ENCODE measurements around the gene CUEDC1. TPM values are rescaled to one million over a fixed set of nuclear protein-coding genes. Genes with fewer than 3 reads are reported as not detected.

Gene CUEDC1
- total and polyA plus RNA-seq, 9 of the 15 experiments (the other 6 are each of a cell fraction or from before 2014, with no cell fraction given), result 0.20 to 4.1 (median 1.6) TPM; not detected in 1

DNA sequence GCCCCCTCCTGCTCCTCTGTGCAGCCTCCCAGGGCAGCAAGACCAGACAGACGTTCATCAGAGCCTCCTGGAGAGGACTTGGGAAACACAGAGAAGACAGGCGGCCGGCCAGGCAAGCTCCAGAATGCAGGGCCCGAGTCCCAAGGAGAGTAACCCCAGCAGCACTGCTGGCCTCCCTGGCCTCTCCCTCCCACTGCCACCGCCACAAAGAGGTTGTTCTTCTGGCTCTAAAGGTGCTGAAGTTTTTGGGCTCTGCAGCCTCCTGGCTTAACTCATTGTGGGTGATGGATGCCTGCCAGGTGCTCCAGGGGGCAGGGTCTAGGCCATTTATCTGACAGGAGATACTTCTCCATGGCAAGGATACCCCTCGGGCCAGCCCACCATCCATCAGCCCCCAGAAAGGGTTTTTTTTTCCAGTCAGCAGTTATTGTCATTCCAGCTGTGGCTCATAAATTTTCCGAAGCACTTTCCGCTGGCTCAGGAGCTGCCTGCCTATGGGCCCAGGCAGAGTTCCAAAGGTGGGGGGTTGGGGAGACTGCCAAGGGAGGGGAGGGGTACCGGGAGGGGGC is 73.3 kb downstream of the CUEDC1 start (continued):
- TF ChIP-seq, protein P1, sequence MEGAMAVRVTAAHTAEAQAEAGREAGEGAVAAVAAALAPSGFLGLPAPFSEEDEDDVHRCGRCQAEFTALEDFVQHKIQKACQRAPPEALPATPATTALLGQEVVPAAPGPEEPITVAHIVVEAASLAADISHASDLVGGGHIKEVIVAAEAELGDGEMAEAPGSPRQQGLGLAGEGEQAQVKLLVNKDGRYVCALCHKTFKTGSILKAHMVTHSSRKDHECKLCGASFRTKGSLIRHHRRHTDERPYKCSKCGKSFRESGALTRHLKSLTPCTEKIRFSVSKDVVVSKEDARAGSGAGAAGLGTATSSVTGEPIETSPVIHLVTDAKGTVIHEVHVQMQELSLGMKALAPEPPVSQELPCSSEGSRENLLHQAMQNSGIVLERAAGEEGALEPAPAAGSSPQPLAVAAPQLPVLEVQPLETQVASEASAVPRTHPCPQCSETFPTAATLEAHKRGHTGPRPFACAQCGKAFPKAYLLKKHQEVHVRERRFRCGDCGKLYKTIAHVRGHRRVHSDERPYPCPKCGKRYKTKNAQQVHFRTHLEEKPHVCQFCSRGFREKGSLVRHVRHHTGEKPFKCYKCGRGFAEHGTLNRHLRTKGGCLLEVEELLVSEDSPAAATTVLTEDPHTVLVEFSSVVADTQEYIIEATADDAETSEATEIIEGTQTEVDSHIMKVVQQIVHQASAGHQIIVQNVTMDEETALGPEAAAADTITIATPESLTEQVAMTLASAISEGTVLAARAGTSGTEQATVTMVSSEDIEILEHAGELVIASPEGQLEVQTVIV (CRISPR knock-in tag; IDR thresholded peaks at IDR 0.05; ENCODE audit: borderline replicate concordance), result no peak
- TF ChIP-seq, protein P2, sequence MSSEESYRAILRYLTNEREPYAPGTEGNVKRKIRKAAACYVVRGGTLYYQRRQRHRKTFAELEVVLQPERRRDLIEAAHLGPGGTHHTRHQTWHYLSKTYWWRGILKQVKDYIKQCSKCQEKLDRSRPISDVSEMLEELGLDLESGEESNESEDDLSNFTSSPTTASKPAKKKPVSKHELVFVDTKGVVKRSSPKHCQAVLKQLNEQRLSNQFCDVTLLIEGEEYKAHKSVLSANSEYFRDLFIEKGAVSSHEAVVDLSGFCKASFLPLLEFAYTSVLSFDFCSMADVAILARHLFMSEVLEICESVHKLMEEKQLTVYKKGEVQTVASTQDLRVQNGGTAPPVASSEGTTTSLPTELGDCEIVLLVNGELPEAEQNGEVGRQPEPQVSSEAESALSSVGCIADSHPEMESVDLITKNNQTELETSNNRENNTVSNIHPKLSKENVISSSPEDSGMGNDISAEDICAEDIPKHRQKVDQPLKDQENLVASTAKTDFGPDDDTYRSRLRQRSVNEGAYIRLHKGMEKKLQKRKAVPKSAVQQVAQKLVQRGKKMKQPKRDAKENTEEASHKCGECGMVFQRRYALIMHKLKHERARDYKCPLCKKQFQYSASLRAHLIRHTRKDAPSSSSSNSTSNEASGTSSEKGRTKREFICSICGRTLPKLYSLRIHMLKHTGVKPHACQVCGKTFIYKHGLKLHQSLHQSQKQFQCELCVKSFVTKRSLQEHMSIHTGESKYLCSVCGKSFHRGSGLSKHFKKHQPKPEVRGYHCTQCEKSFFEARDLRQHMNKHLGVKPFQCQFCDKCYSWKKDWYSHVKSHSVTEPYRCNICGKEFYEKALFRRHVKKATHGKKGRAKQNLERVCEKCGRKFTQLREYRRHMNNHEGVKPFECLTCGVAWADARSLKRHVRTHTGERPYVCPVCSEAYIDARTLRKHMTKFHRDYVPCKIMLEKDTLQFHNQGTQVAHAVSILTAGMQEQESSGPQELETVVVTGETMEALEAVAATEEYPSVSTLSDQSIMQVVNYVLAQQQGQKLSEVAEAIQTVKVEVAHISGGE (CRISPR knock-in tag; IDR thresholded peaks at IDR 0.05), result no peak
- TF ChIP-seq CHD2 (IDR thresholded peaks at IDR 0.05; ENCODE audit: low read depth, low read length), result no peak
- TF ChIP-seq HSF4 (CRISPR knock-in tag; IDR thresholded peaks at IDR 0.05; ENCODE audit: borderline replicate concordance), result no peak
- TF ChIP-seq SPI1 (IDR thresholded peaks at IDR 0.05; ENCODE audit: borderline replicate concordance, low read depth, low read length), result no peak
- TF ChIP-seq ZNF778 (CRISPR knock-in tag; IDR thresholded peaks at IDR 0.05), result no peak
- TF ChIP-seq SMAD3 (CRISPR knock-in tag; conservative IDR thresholded peaks at IDR 0.05), result no peak
